DOHH2 (cell line): Measurements from ENCODE around the gene OR51B5.
"Not testable (repeated sequence)": the region's sequence is repeated elsewhere in the genome, so short reads cannot be mapped to it uniquely, and the experiment has no call there.

Source experiments
- EZH2phosphoT487 ChIP-seq: fragments of 200-600 bp; sonication (generic); IDR thresholded peaks from 2 replicates; pipeline ENCODE4 v1.6.1; 2017; ENCODE audit warnings: borderline replicate concordance, mild to moderate bottlenecking, antibody characterized with exemption, low read length, moderate library complexity, mixed read lengths
- TF ChIP-seq, protein P1 (sequence below): fragments of 200-600 bp; sonication (generic); IDR thresholded peaks from one replicate; pipeline ENCODE4 v1.5.1; 2014; ENCODE audit warnings: antibody characterized with exemption, mild to moderate bottlenecking, low read depth, low read length; ENCODE audit not compliant: poor library complexity, severe bottlenecking

DNA sequence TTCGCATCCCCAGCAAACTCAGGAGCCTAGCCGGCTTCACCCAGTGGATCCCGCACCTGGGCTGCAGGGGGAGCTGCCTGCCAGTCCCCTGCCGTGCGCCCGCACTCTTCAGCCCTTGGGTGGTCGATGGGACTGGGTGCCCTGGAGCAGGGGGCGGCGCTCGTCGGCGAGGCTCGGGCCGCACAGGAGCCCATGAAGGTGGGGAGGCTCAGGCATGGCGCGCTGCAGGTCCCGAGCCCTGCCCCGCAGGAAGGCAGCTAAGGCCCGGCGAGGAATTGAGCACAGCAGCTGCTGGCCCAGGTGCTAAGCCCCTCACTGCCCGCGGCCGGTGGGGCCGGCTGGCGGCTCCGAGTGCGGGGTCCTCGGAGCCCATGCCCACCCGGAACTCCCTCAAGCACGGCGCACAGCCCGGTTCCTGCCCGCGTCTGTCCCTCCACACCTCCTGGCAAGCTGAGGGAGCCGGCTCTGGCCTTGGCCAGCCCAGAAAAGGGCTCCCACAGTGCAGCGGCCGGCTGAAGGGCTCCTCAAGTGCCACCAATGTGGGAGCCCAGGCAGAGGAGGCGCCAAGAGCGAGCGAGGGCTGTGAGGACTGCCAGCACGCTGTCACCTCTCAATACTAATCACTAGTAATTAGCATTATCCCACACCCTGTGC lies 48.9 kb downstream of the OR51B5 start:
- TF ChIP-seq, protein P1, sequence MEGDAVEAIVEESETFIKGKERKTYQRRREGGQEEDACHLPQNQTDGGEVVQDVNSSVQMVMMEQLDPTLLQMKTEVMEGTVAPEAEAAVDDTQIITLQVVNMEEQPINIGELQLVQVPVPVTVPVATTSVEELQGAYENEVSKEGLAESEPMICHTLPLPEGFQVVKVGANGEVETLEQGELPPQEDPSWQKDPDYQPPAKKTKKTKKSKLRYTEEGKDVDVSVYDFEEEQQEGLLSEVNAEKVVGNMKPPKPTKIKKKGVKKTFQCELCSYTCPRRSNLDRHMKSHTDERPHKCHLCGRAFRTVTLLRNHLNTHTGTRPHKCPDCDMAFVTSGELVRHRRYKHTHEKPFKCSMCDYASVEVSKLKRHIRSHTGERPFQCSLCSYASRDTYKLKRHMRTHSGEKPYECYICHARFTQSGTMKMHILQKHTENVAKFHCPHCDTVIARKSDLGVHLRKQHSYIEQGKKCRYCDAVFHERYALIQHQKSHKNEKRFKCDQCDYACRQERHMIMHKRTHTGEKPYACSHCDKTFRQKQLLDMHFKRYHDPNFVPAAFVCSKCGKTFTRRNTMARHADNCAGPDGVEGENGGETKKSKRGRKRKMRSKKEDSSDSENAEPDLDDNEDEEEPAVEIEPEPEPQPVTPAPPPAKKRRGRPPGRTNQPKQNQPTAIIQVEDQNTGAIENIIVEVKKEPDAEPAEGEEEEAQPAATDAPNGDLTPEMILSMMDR: not testable (repeated sequence)
- not testable (repeated sequence) for TF ChIP-seq EZH2phosphoT487
